ENCODE results near the gene ADAMTS17. TPM values are rescaled to one million over a fixed set of nuclear protein-coding genes. Genes with fewer than 3 reads are reported as not detected.
"Not testable (repeated sequence)": the region's sequence is repeated elsewhere in the genome, so short reads cannot be mapped to it uniquely, and the experiment has no call there.

The ADAMTS17 gene
- total RNA-seq, 1 donor from 2014 or later, result 0.83 TPM

DNA sequence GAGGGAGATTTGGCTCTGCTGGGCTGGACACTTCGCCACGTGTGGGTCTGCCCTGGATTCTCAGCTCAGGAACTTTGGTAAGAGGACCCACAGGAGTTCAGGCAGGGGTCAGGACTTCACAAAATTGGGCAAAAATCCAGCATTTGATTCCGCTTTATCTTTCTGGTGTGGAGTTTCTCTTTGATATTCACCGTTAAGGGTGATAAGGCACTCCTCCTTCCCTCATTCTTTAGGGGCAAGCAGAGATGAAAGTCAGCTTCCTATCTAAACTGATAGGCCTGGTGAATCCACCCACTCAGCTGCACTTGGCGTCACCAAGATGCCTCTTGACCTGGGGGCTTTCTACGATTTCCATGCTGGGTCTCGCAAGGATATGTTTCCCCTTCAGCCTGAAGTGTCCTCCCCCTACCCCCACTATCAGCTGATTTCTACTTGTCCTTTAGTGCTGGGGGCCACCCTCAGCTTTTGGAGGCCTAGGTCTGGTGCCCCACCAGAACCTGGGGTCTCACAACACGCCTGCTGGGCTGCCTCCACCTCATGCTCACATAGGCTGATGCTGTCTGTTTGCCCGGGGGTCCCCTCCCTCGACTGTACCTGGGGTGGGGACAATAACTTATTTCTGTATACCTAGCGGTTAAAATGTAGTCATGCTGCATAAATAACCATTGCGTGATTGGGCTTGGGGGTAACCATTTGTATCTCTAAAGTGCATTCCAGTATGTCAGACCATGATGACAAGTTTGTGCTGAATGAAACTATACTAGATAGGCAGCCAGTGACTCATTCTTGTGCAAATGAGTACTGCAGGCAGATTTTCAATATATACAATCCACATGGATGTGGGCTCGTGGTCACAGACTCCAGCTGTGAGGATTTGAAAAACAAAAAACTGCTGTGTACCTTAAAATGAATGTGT is 248.3 kb downstream of the ADAMTS17 start:
- intact Hi-C loops (cut with micrococcal nuclease), result no loop called here
- no peak overlapping the region for H3K27ac Mint-ChIP-seq
- H3K36me3 Mint-ChIP-seq (ENCODE audit: low read depth), result no peaks in the 10 kb centered on the region
- peaks cover 2% of the 10 kb centered on the region for H3K27me3 Mint-ChIP-seq (ENCODE audit: insufficient read depth)
- H3K4me1 Mint-ChIP-seq (ENCODE audit: low read depth), result no peaks in the 10 kb centered on the region
- no peaks in the 10 kb centered on the region for H3K9me3 Mint-ChIP-seq
- no peak for DNase-seq (ENCODE audit: low spot score)
- no peak overlapping the region for H3K4me3 Mint-ChIP-seq

DNA sequence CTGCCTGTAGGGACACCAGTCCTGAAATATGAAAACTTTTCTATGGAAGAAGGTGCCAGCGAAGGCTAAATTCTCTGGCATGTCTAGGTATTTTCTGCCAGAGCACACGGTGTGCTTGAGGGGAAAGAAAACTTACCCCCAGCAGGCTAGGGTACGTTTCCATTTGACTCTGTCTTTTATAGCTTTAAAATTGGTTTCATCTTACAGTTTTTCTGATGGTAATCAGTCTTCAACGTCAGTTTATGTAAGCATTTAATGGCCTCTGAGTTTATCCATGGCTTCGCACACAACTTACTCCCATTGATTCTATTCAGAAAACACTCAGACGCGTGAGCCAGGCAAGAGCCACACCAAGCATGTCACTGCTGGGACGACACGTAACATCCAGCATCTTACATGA is 249.7 kb downstream of the ADAMTS17 start:
- peaks cover 4% of the 10 kb centered on the region for H3K27me3 Mint-ChIP-seq (ENCODE audit: insufficient read depth)
- no peaks in the 10 kb centered on the region for H3K4me1 Mint-ChIP-seq (ENCODE audit: low read depth)
- no peak for DNase-seq (ENCODE audit: low spot score)
- no peak overlapping the region for H3K4me3 Mint-ChIP-seq
- H3K27ac Mint-ChIP-seq, result no peak overlapping the region
- H3K9me3 Mint-ChIP-seq, result no peaks in the 10 kb centered on the region
- H3K36me3 Mint-ChIP-seq (ENCODE audit: low read depth), result no peaks in the 10 kb centered on the region
- intact Hi-C loops (cut with micrococcal nuclease), result no loop called here

DNA sequence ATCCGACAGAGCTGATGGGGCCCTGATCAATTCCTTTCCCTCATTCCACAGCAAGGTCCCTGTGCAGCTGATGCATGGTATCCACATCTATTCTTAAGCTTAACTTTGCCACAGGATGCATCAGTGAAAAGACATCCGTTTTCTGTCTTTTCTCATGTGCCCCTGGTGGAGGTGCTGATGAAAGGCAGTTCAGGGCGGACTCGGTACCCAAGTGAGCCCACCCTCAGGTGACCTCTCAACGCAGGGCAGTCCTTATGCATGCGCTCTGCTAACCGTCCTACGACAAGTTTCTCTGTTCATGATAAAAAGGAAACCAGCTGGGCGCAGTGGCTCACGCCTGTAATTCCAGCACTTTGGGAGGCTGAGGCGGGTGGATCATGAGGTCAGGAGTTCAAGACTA is 251.4 kb downstream of the ADAMTS17 start:
- Mint-ChIP-seq H3K4me3 (no peak overlapping the region), H3K27ac (no peak overlapping the region), H3K36me3 (ENCODE audit: low read depth) (no peaks in the 10 kb centered on the region), H3K4me1 (ENCODE audit: low read depth) (no peaks in the 10 kb centered on the region), H3K27me3 (ENCODE audit: insufficient read depth) (peaks cover 4% of the 10 kb centered on the region), H3K9me3 (no peaks in the 10 kb centered on the region)
- intact Hi-C loops (cut with micrococcal nuclease), result no loop called here
- DNase-seq (ENCODE audit: low spot score), result no peak

DNA sequence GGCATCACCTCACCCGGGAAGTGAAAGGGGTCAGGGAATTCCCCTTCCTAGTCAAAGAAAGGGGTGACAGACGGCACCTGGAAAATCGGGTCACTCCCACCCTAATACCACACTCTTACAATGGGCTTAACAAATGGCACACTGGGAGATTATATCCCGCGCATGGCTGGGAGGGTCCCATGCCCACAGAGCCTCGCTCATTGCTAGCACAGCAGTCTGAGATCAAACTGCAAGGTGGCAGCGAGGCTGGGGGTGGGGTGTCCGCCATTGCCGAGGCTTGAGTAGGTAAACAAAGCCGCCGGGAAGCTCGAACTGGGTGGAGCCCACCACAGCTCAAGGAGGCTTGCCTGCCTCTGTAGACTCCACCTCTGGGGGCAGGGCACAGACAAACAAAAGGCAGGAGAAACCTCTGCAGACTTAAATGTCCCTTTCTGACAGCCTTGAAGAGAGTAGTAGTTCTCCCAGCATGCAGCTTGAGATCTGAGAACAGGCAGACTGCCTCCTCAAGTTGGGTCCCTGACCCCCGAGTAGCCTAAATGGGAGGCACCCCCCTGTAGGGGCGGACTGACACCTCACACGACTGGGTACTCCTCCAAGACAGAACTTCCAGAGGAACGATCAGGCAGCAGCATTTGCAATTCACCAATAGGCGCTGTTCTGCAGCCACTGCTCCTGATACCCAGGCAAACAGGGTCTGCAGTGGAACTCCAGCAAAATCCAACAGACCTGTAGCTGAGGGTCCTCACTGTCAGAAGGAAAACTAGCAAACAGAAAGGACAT is 257.5 kb downstream of the ADAMTS17 start:
- H3K36me3 Mint-ChIP-seq (ENCODE audit: low read depth); H3K9me3 Mint-ChIP-seq; DNase-seq (ENCODE audit: low spot score); H3K4me3 Mint-ChIP-seq; intact Hi-C loops (cut with micrococcal nuclease); H3K27ac Mint-ChIP-seq; H3K27me3 Mint-ChIP-seq (ENCODE audit: insufficient read depth); H3K4me1 Mint-ChIP-seq (ENCODE audit: low read depth): not testable (repeated sequence)

DNA sequence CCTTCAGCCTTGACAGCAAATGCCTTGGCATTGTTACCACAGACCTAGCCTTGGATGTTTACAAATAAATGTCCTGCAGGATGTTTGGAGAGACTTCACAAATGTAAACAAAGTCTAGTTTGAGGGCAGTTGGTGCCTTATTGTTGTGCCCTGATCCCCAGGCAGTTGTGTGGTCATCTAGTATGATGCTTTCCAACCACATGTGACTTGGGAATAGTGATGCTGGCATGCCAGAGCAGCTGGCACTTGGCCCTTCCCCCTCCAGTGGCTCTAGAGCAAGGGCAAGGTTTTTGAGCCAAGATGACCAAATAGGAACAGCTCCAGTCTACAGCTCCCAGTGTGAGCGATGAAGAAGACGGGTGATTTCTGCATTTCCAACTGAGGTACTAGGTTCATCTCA is 258.2 kb downstream of the ADAMTS17 start:
- no peaks in the 10 kb centered on the region for H3K36me3 Mint-ChIP-seq (ENCODE audit: low read depth)
- H3K27ac Mint-ChIP-seq, result no peak overlapping the region
- H3K4me3 Mint-ChIP-seq, result no peak overlapping the region
- no peak for DNase-seq (ENCODE audit: low spot score)
- H3K27me3 Mint-ChIP-seq (ENCODE audit: insufficient read depth), result peaks cover 2% of the 10 kb centered on the region
- H3K9me3 Mint-ChIP-seq, result no peaks in the 10 kb centered on the region
- intact Hi-C loops (cut with micrococcal nuclease), result no loop called here
- no peaks in the 10 kb centered on the region for H3K4me1 Mint-ChIP-seq (ENCODE audit: low read depth)

- H3K4me3 Mint-ChIP-seq, result no peak overlapping the region
- H3K4me1 Mint-ChIP-seq (ENCODE audit: low read depth), result no peaks in the 10 kb centered on the region
- no peaks in the 10 kb centered on the region for H3K9me3 Mint-ChIP-seq
- H3K27me3 Mint-ChIP-seq (ENCODE audit: insufficient read depth), result peaks cover 2% of the 10 kb centered on the region
- H3K27ac Mint-ChIP-seq, result no peak overlapping the region
- H3K36me3 Mint-ChIP-seq (ENCODE audit: low read depth), result no peaks in the 10 kb centered on the region
- no peak for DNase-seq (ENCODE audit: low spot score)
- intact Hi-C loops (cut with micrococcal nuclease), result no loop called here
Measured at GRCh38 chr15:100082761-100083402, 258.9 kb downstream of the ADAMTS17 start.

GRCh38 chr15:100081454-100081853 is 260.3 kb downstream of the ADAMTS17 start:
- H3K27ac Mint-ChIP-seq, result no peak overlapping the region
- no peaks in the 10 kb centered on the region for H3K9me3 Mint-ChIP-seq

DNA sequence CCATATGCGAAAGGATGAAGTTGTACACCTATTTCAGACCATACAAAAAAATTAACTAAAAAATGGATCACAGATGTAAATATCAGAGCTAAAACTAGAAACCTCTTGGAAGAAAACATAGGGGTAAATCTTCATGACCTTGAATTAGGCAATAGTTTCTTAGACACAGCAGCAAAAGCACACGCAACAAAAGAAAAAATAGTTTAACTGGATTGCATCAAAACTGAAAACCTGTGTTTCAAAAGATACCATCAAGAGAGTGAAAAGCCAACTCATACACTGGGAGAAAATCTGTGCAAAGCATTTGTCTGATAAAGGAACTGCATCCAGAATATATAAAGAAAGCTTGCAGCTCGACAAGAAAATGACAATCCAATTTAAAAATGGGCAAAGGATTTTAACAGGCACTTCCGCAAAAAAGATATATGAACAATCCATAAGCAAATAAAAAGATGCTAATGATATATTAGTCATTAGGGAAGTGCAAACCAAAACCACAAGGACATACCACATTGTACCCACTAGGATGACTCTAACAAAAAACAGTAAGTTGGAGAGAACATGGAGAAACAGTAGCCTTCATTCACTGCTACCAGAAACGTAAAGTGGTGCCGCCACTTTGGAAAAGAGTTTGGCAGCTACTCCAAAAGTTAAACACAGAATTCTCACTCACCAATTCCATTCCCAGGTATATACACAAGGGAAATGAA is 263.1 kb downstream of the ADAMTS17 start:
- Mint-ChIP-seq H3K9me3 (no peaks in the 10 kb centered on the region), H3K4me3 (no peak overlapping the region), H3K36me3 (ENCODE audit: low read depth) (no peaks in the 10 kb centered on the region), H3K27me3 (ENCODE audit: insufficient read depth) (no peaks in the 10 kb centered on the region), H3K4me1 (ENCODE audit: low read depth) (no peaks in the 10 kb centered on the region), H3K27ac (no peak overlapping the region)
- intact Hi-C loops (cut with micrococcal nuclease), result no loop called here
- no peak for DNase-seq (ENCODE audit: low spot score)

More at GRCh38 chr15:100081454-100081853, 260.3 kb downstream of the ADAMTS17 start:
- DNase-seq (ENCODE audit: low spot score), result no peak
- no peaks in the 10 kb centered on the region for H3K27me3 Mint-ChIP-seq (ENCODE audit: insufficient read depth)
- H3K36me3 Mint-ChIP-seq (ENCODE audit: low read depth), result no peaks in the 10 kb centered on the region
- intact Hi-C loops (cut with micrococcal nuclease), result no loop called here
- no peaks in the 10 kb centered on the region for H3K4me1 Mint-ChIP-seq (ENCODE audit: low read depth)
- no peak overlapping the region for H3K4me3 Mint-ChIP-seq

- intact Hi-C loops (cut with micrococcal nuclease), result no loop called here
- no peak for DNase-seq (ENCODE audit: low spot score)
- no peak overlapping the region for H3K27ac Mint-ChIP-seq
- no peaks in the 10 kb centered on the region for H3K36me3 Mint-ChIP-seq (ENCODE audit: low read depth)
- H3K4me3 Mint-ChIP-seq, result no peak overlapping the region
- peaks cover 4% of the 10 kb centered on the region for H3K9me3 Mint-ChIP-seq
- H3K4me1 Mint-ChIP-seq (ENCODE audit: low read depth), result no peaks in the 10 kb centered on the region
- no peaks in the 10 kb centered on the region for H3K27me3 Mint-ChIP-seq (ENCODE audit: insufficient read depth)
Measured at GRCh38 chr15:100075229-100075628, 266.5 kb downstream of the ADAMTS17 start.

DNA sequence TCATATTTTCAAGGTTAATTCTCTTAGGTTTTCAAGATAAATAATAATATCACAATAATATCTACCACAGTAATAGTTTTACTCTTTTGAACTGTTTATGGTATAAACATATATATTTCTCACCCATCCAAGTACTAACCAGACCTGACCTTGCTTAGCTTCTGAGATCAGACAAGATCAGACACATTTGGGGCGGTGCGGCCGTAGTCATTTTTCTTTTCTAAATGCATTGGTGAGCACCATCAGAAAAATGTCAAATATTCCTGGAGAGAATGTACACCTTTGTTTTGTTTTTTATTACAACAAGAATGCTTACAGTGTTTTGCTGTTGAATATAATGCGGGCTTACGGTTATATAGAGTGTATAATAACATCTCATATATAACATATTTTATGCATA is 267.8 kb downstream of the ADAMTS17 start:
- peaks cover 4% of the 10 kb centered on the region for H3K9me3 Mint-ChIP-seq
- no peak for DNase-seq (ENCODE audit: low spot score)
- no peak overlapping the region for H3K4me3 Mint-ChIP-seq
- H3K27ac Mint-ChIP-seq, result no peak overlapping the region
- intact Hi-C loops (cut with micrococcal nuclease), result no loop called here
- no peaks in the 10 kb centered on the region for H3K4me1 Mint-ChIP-seq (ENCODE audit: low read depth)
- no peaks in the 10 kb centered on the region for H3K36me3 Mint-ChIP-seq (ENCODE audit: low read depth)
- no peaks in the 10 kb centered on the region for H3K27me3 Mint-ChIP-seq (ENCODE audit: insufficient read depth)

GRCh38 chr15:100066521-100067280 is 275.1 kb downstream of the ADAMTS17 start:
- H3K27me3 Mint-ChIP-seq (ENCODE audit: insufficient read depth); H3K4me1 Mint-ChIP-seq (ENCODE audit: low read depth); H3K27ac Mint-ChIP-seq; H3K4me3 Mint-ChIP-seq; H3K36me3 Mint-ChIP-seq (ENCODE audit: low read depth); intact Hi-C loops (cut with micrococcal nuclease); H3K9me3 Mint-ChIP-seq; DNase-seq (ENCODE audit: low spot score): not testable (repeated sequence)

GRCh38 chr15:100061944-100062343 is 279.8 kb downstream of the ADAMTS17 start:
- H3K27ac Mint-ChIP-seq, result no peak overlapping the region
- no peaks in the 10 kb centered on the region for H3K9me3 Mint-ChIP-seq
- no peak for DNase-seq (ENCODE audit: low spot score)
- intact Hi-C loops (cut with micrococcal nuclease), result no loop called here
- H3K27me3 Mint-ChIP-seq (ENCODE audit: insufficient read depth), result no peaks in the 10 kb centered on the region
- H3K4me1 Mint-ChIP-seq (ENCODE audit: low read depth), result no peaks in the 10 kb centered on the region
- H3K4me3 Mint-ChIP-seq, result no peak overlapping the region
- H3K36me3 Mint-ChIP-seq (ENCODE audit: low read depth), result no peaks in the 10 kb centered on the region

Data from activated T-helper 1 cell treated with anti-CD3 and anti-CD28 coated beads, Interleukin-12 subunit alpha, Interleukin-12 subunit beta, Interleukin-2, Interleukin-4 antibody, amounts not matched to agents 30 ng/mL and 10 ng/mL and 1 ng/mL, durations not matched to agents 14 hours and 24 hours and 36 hours (primary cell).